ENCODE measurements around the gene C1QL4. TPM values are rescaled to one million over a fixed set of nuclear protein-coding genes. Genes with fewer than 3 reads are reported as not detected.

Gene C1QL4
- total RNA-seq, 6 experiments from 2014 or later: not detected

- Histone ChIP-seq H3K27ac (no peak overlapping the region), H3K9me3 (no peaks in the 10 kb centered on the region), H3K4me3 (no peak overlapping the region), H3K27me3 (no peaks in the 10 kb centered on the region), H3K4me1 (no peaks in the 10 kb centered on the region), H3K36me3 (no peaks in the 10 kb centered on the region)
- no peak for ATAC-seq
- DNase-seq: no peak
- TF ChIP-seq CTCF (IDR thresholded peaks at IDR 0.05) (no peak), POLR2A (IDR thresholded peaks at IDR 0.05) (no peak)
- WGBS (ENCODE audit: insufficient coverage, low coverage, low lambda C conversion rate, missing lambda C conversion rate): 85% methylated on average over 7 of the region's 7 CpGs
- intact Hi-C loops (cut with DNase I): no loop called here
Measured at GRCh38 chr12:49309386-49309785, 27.6 kb downstream of the C1QL4 start.

DNA sequence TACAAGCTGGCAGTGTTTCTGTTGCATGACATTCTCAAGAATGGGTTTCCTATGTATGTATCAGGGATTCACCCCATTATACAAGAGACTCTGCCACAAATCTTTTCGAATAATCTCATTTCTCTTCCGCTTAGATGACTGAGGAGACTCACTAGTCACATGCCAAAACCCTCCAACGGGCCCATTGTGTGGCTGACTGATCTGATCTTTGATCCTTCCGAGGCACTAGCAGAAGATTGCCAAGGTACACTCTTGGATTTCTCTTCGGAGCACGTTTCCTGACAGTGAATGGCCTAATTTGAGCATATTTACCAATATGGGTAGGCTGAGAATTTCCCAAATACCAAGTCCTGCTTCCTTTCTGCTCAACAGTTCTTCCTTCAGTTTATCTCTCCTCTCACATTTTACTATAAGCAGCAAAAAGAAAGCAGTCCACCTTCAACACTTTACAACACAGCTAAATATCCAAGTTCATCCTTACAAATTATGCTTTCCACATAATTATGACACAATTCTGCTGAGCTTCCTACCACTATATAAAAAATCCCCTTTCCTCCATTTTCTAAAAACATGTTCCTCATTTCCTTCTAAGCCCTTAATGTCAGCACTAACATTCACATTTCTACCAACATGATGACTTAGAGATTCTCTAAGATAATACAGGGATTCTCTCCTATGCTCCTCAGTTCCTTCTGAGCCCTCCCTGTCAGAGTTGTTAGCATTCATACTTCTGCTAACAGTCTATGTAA is 31.1 kb downstream of the C1QL4 start:
- Histone ChIP-seq H3K36me3 (no peaks in the 10 kb centered on the region), H3K27ac (no peak overlapping the region), H3K4me1 (no peaks in the 10 kb centered on the region), H3K9me3 (no peaks in the 10 kb centered on the region), H3K27me3 (no peaks in the 10 kb centered on the region), H3K4me3 (no peak overlapping the region)
- TF ChIP-seq CTCF (IDR thresholded peaks at IDR 0.05) (no peak), POLR2A (IDR thresholded peaks at IDR 0.05) (no peak)
- ATAC-seq (no peak), DNase-seq (no peak)
- 51% methylated on average over 6 of the region's 6 CpGs for WGBS (ENCODE audit: insufficient coverage, low coverage, low lambda C conversion rate, missing lambda C conversion rate)
- intact Hi-C loops (cut with DNase I): no loop called here

DNA sequence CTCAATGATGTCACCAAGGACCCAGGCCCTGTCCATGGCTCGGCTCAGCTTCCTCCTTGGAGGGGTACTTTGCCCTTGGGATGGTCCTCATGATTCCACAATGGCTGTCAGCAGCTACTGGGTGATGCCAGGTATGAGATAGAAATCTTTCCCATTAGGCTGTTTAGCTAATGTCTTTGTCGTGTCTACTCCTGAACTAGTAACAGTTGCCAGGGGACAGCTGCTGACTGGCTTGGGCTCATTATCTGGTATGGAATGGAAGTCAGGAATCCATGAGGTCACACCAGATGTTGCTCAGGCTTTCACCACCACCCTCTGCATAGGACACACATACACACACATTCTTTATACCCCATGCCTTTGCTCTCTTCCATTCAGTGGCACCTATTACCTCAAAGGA is 32.8 kb downstream of the C1QL4 start:
- intact Hi-C loops (cut with DNase I): no loop called here
- TF ChIP-seq CTCF (IDR thresholded peaks at IDR 0.05): no peak
- no peak for TF ChIP-seq POLR2A (IDR thresholded peaks at IDR 0.05)
- Histone ChIP-seq H3K36me3 (no peaks in the 10 kb centered on the region), H3K9me3 (no peaks in the 10 kb centered on the region), H3K4me1 (no peaks in the 10 kb centered on the region), H3K4me3 (no peak overlapping the region), H3K27me3 (no peaks in the 10 kb centered on the region), H3K27ac (no peak overlapping the region)
- ATAC-seq (no peak), DNase-seq (no peak)
- WGBS (ENCODE audit: insufficient coverage, low coverage, low lambda C conversion rate, missing lambda C conversion rate): 83% methylated on average over 1 of the region's 2 CpGs

GRCh38 chr12:49301760-49302159 is 35.2 kb downstream of the C1QL4 start:
- intact Hi-C loops (cut with DNase I): no loop called here
- no peak for TF ChIP-seq CTCF (IDR thresholded peaks at IDR 0.05)
- TF ChIP-seq POLR2A (IDR thresholded peaks at IDR 0.05): no peak
- ATAC-seq (no peak), DNase-seq (no peak)
- Histone ChIP-seq H3K36me3 (no peaks in the 10 kb centered on the region), H3K4me1 (no peaks in the 10 kb centered on the region), H3K4me3 (no peak overlapping the region), H3K27ac (no peak overlapping the region), H3K9me3 (no peaks in the 10 kb centered on the region), H3K27me3 (peaks cover 0 to 16% of the 10 kb centered on the region in 2 donors)
- 42% methylated on average over 4 of the region's 4 CpGs for WGBS (ENCODE audit: insufficient coverage, low coverage, low lambda C conversion rate, missing lambda C conversion rate)
